Breast epithelium (tissue), 4 donors: ENCODE data around the gene KCNIP1. TPM values are rescaled to one million over a fixed set of nuclear protein-coding genes. Genes with fewer than 3 reads are reported as not detected.

Experiments used
- DNase-seq, 2 donors: peaks; one replicate each; pipeline ENCODE4 v3.0.0-alpha.2; 2019; ENCODE audit warnings: low spot score in 2 of 2
- H3K27ac ChIP-seq, 2 donors: fragments of 200-600 bp; sonication (generic) in 1 of 2; one replicate each; pipeline ENCODE4 v1.5.1; 2016 to 2019; ENCODE audit warnings: mild to moderate bottlenecking in 1 of 2
- H3K27me3 ChIP-seq, 2 donors: fragments of 200-600 bp; sonication (generic) in 1 of 2; one replicate each; pipeline versions ENCODE4 v1.5.1 to v1.6.0; 2017 to 2019; ENCODE audit warnings: control low read depth in 1 of 2, mild to moderate bottlenecking in 1 of 2
- H3K36me3 ChIP-seq: fragments of 200-600 bp; one replicate; pipeline ENCODE4 v1.5.1; 2019
- H3K4me1 ChIP-seq, 2 donors: fragments of 200-600 bp; sonication (generic); one replicate each; pipeline ENCODE4 v1.5.1; 2016 to 2019; ENCODE audit warnings: control low read depth in 1 of 2
- H3K4me3 ChIP-seq, 3 donors: fragments of 200-600 bp; sonication (generic); 1 replicate in 2 of 3; 2 replicates in 1 of 3; pipeline ENCODE4 v1.5.1; 2016 to 2019; ENCODE audit warnings: mild to moderate bottlenecking in 3 of 3, moderate library complexity in 2 of 3
- H3K9me3 ChIP-seq, 2 donors: fragments of 200-600 bp; sonication (generic) in 1 of 2; one replicate each; pipeline ENCODE4 v1.5.1; 2016 to 2019; ENCODE audit warnings: control low read depth in 1 of 2
- CTCF ChIP-seq, 3 donors: fragments of 450-650 bp; IDR thresholded peaks; one replicate each; pipeline ENCODE4 v1.5.1; 2016 to 2017; ENCODE audit warnings: antibody characterized with exemption in 3 of 3, mild to moderate bottlenecking in 3 of 3, moderate library complexity in 3 of 3
- POLR2A ChIP-seq: fragments of 450-650 bp; IDR thresholded peaks from one replicate; pipeline ENCODE4 v1.6.1; 2016; ENCODE audit warnings: antibody characterized with exemption, mild to moderate bottlenecking, moderate library complexity
- POLR2AphosphoS5 ChIP-seq, 3 donors: sonication (generic); formaldehyde crosslinking; IDR thresholded peaks; one replicate each; pipeline ENCODE4 v1.6.1; 2017; ENCODE audit warnings: antibody characterized with exemption in 3 of 3
- intact Hi-C: fragments of 100-400 bp; cut with DNase I; formaldehyde crosslinking; loops from one replicate; pipeline ENCODE4 v1.15.1; 2023; ENCODE audit warnings: low total_unique reads
- total RNA-seq, 3 donors: library from RNA; depleted of rRNA; stranded (reverse); fragments of >200 nt; gene quantifications; one replicate each; pipeline ENCODE4 v1.1.0, GENCODE V29; 2016

Gene KCNIP1
- total RNA-seq, 3 donors from 2014 or later = 1.0 to 1.6 TPM; not detected in 1

DNA sequence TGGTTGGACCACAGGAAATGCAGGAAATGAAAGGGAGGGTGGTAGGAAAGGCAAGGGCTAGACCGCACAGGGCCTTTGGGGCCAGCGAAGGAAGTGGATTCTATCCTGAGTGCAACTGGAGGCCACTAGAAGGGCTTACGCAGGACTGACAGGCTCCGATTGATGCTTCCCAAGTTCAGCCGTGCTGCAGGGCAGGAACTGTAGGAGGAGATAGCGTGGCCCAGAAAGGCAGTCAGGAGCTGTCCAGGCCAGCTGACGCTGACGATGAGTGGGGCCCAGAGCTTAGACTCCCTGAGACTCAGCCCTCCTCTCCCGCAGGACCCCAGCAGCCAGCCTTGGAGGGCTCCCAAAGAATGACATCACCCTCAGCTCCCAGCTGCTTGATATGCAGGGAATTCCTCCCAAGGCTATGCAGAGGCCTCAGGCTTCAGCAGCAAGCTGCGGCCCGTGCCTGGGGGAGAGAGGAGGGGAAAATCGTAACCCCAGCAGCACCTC is 48.8 kb downstream of the KCNIP1 start:
- H3K27ac ChIP-seq = no peak overlapping the region
- no peaks in the 10 kb centered on the region for H3K9me3 ChIP-seq
- intact Hi-C loops = no loop called here
- H3K36me3 ChIP-seq = no peaks in the 10 kb centered on the region
- H3K4me3 ChIP-seq = no peak overlapping the region
- TF ChIP-seq POLR2A = no peak
- TF ChIP-seq POLR2AphosphoS5 (IDR thresholded peaks at IDR 0.05) = no peak
- no peak for TF ChIP-seq CTCF (IDR thresholded peaks at IDR 0.05)
- peak in 1 of 2 donors; percentile 36 for DNase-seq
- peaks cover 0 to 3% of the 10 kb centered on the region in 2 donors for H3K27me3 ChIP-seq
- no peaks in the 10 kb centered on the region for H3K4me1 ChIP-seq

GRCh38 chr5:170553218-170553617 is 49.4 kb downstream of the KCNIP1 start:
- peaks cover 0 to 3% of the 10 kb centered on the region in 2 donors for H3K27me3 ChIP-seq
- H3K4me1 ChIP-seq = no peaks in the 10 kb centered on the region
- H3K4me3 ChIP-seq = no peak overlapping the region
- no peaks in the 10 kb centered on the region for H3K36me3 ChIP-seq
- intact Hi-C loops = no loop called here
- DNase-seq = no peak
- no peaks in the 10 kb centered on the region for H3K9me3 ChIP-seq
- no peak overlapping the region for H3K27ac ChIP-seq
- no peak for TF ChIP-seq POLR2AphosphoS5 (IDR thresholded peaks at IDR 0.05)
- TF ChIP-seq CTCF (IDR thresholded peaks at IDR 0.05) = no peak
- TF ChIP-seq POLR2A = no peak

GRCh38 chr5:170554521-170555267 is 50.9 kb downstream of the KCNIP1 start:
- H3K4me3 ChIP-seq = no peak overlapping the region
- H3K4me1 ChIP-seq = no peaks in the 10 kb centered on the region
- TF ChIP-seq POLR2A (no peak), CTCF (IDR thresholded peaks at IDR 0.05) (no peak), POLR2AphosphoS5 (IDR thresholded peaks at IDR 0.05) (no peak)
- no peak for DNase-seq
- H3K27ac ChIP-seq = no peak overlapping the region
- H3K27me3 ChIP-seq = peaks cover 0 to 3% of the 10 kb centered on the region in 2 donors
- H3K9me3 ChIP-seq = no peaks in the 10 kb centered on the region
- no peaks in the 10 kb centered on the region for H3K36me3 ChIP-seq
- intact Hi-C loops = no loop called here

DNA sequence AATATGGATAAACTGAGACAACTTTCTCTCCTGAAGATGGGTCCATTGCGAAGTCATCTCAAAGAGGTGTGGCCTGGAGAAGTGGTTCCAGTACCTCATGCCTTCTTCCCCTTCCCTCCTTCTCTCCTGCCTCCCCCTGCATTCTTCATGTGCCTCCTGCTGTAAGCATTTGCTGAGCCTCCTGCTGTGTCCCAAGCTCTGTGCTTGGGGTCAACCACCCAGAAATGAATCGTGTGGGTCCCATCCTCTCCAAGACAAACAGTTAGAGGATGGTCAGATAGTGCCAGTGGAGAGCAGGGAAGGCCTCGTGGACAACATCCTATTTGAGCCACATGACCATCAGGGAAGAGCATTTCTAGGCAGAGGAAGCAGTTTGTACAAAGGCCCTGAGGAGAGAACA is 53.5 kb downstream of the KCNIP1 start:
- intact Hi-C loops = no loop called here
- peaks cover 0 to 19% of the 10 kb centered on the region in 2 donors for H3K27me3 ChIP-seq
- TF ChIP-seq POLR2AphosphoS5 (IDR thresholded peaks at IDR 0.05) (no peak), POLR2A (no peak), CTCF (IDR thresholded peaks at IDR 0.05) (no peak)
- no peaks in the 10 kb centered on the region for H3K36me3 ChIP-seq
- H3K27ac ChIP-seq = no peak overlapping the region
- no peaks in the 10 kb centered on the region for H3K4me1 ChIP-seq
- no peak for DNase-seq
- no peaks in the 10 kb centered on the region for H3K9me3 ChIP-seq
- no peak overlapping the region for H3K4me3 ChIP-seq

- Histone ChIP-seq H3K9me3 (no peaks in the 10 kb centered on the region), H3K4me1 (no peaks in the 10 kb centered on the region), H3K27me3 (peaks cover 0 to 19% of the 10 kb centered on the region in 2 donors), H3K36me3 (no peaks in the 10 kb centered on the region), H3K4me3 (no peak overlapping the region), H3K27ac (no peak overlapping the region)
- intact Hi-C loops = no loop called here
- TF ChIP-seq POLR2A (no peak), POLR2AphosphoS5 (IDR thresholded peaks at IDR 0.05) (no peak), CTCF (IDR thresholded peaks at IDR 0.05) (no peak)
- no peak for DNase-seq
Measured at GRCh38 chr5:170559296-170559695, 55.5 kb downstream of the KCNIP1 start.
